Neural cell (in vitro differentiated cells): ENCODE results near the gene ADAMTSL2. TPM values are rescaled to one million over a fixed set of nuclear protein-coding genes. Genes with fewer than 3 reads are reported as not detected.

Source experiments
- H2AFZ ChIP-seq: fragments of 200-600, 300-800 bp; sonication (generic), shearing (Covaris generic); 2 replicates; pipeline ENCODE4 v1.6.0; 2014; ENCODE audit warnings: low read depth, mild to moderate bottlenecking, antibody characterized with exemption, low read length, moderate library complexity
- H3F3A ChIP-seq: fragments of 200-600 bp; shearing (Covaris generic); 2 replicates; pipeline ENCODE4 v1.6.1; 2016; ENCODE audit warnings: mild to moderate bottlenecking, moderate library complexity, mixed read lengths, antibody characterized with exemption, low read length; ENCODE audit not compliant: insufficient read depth, poor library complexity, severe bottlenecking
- H3K27ac ChIP-seq: fragments of 200-600, 300-800 bp; sonication (generic), shearing (Covaris generic); 2 replicates; pipeline ENCODE4 v1.5.1; 2014; ENCODE audit warnings: mild to moderate bottlenecking, low read length, moderate library complexity
- H3K27me3 ChIP-seq: fragments of 300-800, 200-600 bp; sonication (generic), shearing (Covaris generic); 2 replicates; pipeline ENCODE4 v1.6.0; 2014; ENCODE audit warnings: mild to moderate bottlenecking, low read depth, low read length, moderate library complexity; ENCODE audit not compliant: insufficient read depth
- H3K36me3 ChIP-seq: fragments of 300-800, 200-600 bp; sonication (generic), shearing (Covaris generic); 2 replicates; pipeline ENCODE4 v1.5.1; 2014; ENCODE audit warnings: mild to moderate bottlenecking, antibody characterized with exemption, low read length, moderate library complexity; ENCODE audit not compliant: insufficient read depth
- H3K4me2 ChIP-seq: fragments of 300-800, 200-600 bp; sonication (generic), shearing (Covaris generic); 2 replicates; pipeline ENCODE4 v1.6.0; 2014; ENCODE audit warnings: mild to moderate bottlenecking, low read length
- H3K4me3 ChIP-seq: fragments of 300-800, 200-600 bp; sonication (generic), shearing (Covaris generic); 2 replicates; pipeline ENCODE4 v1.5.1; 2014; ENCODE audit warnings: mild to moderate bottlenecking, low read length, moderate library complexity
- H3K79me2 ChIP-seq: fragments of 200-600 bp; shearing (Covaris generic); replicated peaks from 2 replicates; pipeline ENCODE4 v1.6.0; 2014; ENCODE audit warnings: mild to moderate bottlenecking, low read length, moderate library complexity; ENCODE audit not compliant: insufficient read depth
- H3K9ac ChIP-seq: fragments of 300-800, 200-600 bp; sonication (generic), shearing (Covaris generic); 2 replicates; pipeline ENCODE4 v1.6.1; 2016; ENCODE audit warnings: mild to moderate bottlenecking, low read length, mixed read lengths
- H3K9me2 ChIP-seq: fragments of 200-600 bp; shearing (Covaris generic); 2 replicates; pipeline ENCODE4 v1.6.1; 2016; ENCODE audit warnings: mild to moderate bottlenecking, low read length, mixed read lengths; ENCODE audit not compliant: insufficient read depth
- H3K9me3 ChIP-seq: fragments of 200-600, 300-800 bp; sonication (generic), shearing (Covaris generic); 2 replicates; pipeline ENCODE4 v1.6.1; 2016; ENCODE audit warnings: mild to moderate bottlenecking, mixed run types, low read length, moderate library complexity, mixed read lengths
- H4K20me1 ChIP-seq: fragments of 200-600 bp; shearing (Covaris generic); 2 replicates; pipeline ENCODE4 v1.6.1; 2016; ENCODE audit warnings: mild to moderate bottlenecking, mixed run types; ENCODE audit not compliant: insufficient read depth
- EP300 ChIP-seq: fragments of 450-650 bp; conservative IDR thresholded peaks from 2 replicates; pipeline ENCODE4 v1.6.1; 2014; ENCODE audit warnings: antibody characterized with exemption, mild to moderate bottlenecking, moderate library complexity; ENCODE audit not compliant: poor library complexity, severe bottlenecking
- EZH2 ChIP-seq: fragments of 200-600, 300-800 bp; shearing (Covaris generic), sonication (generic); IDR thresholded peaks from 2 replicates; pipeline ENCODE4 v1.6.1; 2014; ENCODE audit warnings: antibody characterized with exemption, low read length, borderline replicate concordance, mild to moderate bottlenecking; ENCODE audit not compliant: insufficient read depth, poor library complexity, severe bottlenecking
- MXI1 ChIP-seq: fragments of 450-650 bp; conservative IDR thresholded peaks from 2 replicates; pipeline ENCODE4 v1.6.1; 2014; ENCODE audit warnings: antibody characterized with exemption, mild to moderate bottlenecking; ENCODE audit not compliant: poor library complexity, severe bottlenecking
- POLR2AphosphoS5 ChIP-seq: IDR thresholded peaks from 2 replicates; pipeline ENCODE4 v1.6.1; 2012
- RAD21 ChIP-seq: fragments of 450-650 bp; conservative IDR thresholded peaks from 2 replicates; pipeline ENCODE4 v1.6.1; 2014; ENCODE audit warnings: antibody characterized with exemption, mild to moderate bottlenecking, moderate library complexity
- SMC3 ChIP-seq: fragments of 450-650 bp; conservative IDR thresholded peaks from 2 replicates; pipeline ENCODE4 v1.6.1; 2014; ENCODE audit warnings: antibody characterized with exemption, mild to moderate bottlenecking, moderate library complexity; ENCODE audit not compliant: poor library complexity
- TAF1 ChIP-seq: IDR thresholded peaks from 2 replicates; pipeline ENCODE4 v1.6.1; 2012; ENCODE audit warnings: low read depth
- polyA plus RNA-seq: library from polyadenylated mRNA; depleted of rRNA; stranded (reverse); fragments of >200 nt; gene quantifications from 2 replicates; pipeline ENCODE4 v1.2.3, GENCODE V29; 2014
- TF ChIP-seq, protein P1 (sequence below): fragments of 450-650 bp; IDR thresholded peaks from 2 replicates; pipeline ENCODE4 v1.5.1; 2014; ENCODE audit warnings: antibody characterized with exemption, mild to moderate bottlenecking, moderate library complexity; ENCODE audit not compliant: poor library complexity, severe bottlenecking
- TF ChIP-seq, protein P2 (sequence below): IDR thresholded peaks from 2 replicates; pipeline ENCODE4 v1.6.1; 2012; ENCODE audit warnings: borderline replicate concordance

Gene ADAMTSL2
- polyA plus RNA-seq, 1 donor from 2014 or later = 0.85 TPM

GRCh38 chr9:133507246-133507965 lies 27.1 kb upstream of the ADAMTSL2 start:
- no peaks in the 10 kb centered on the region for H3K27me3 ChIP-seq
- TF ChIP-seq, protein P1, sequence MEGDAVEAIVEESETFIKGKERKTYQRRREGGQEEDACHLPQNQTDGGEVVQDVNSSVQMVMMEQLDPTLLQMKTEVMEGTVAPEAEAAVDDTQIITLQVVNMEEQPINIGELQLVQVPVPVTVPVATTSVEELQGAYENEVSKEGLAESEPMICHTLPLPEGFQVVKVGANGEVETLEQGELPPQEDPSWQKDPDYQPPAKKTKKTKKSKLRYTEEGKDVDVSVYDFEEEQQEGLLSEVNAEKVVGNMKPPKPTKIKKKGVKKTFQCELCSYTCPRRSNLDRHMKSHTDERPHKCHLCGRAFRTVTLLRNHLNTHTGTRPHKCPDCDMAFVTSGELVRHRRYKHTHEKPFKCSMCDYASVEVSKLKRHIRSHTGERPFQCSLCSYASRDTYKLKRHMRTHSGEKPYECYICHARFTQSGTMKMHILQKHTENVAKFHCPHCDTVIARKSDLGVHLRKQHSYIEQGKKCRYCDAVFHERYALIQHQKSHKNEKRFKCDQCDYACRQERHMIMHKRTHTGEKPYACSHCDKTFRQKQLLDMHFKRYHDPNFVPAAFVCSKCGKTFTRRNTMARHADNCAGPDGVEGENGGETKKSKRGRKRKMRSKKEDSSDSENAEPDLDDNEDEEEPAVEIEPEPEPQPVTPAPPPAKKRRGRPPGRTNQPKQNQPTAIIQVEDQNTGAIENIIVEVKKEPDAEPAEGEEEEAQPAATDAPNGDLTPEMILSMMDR = no peak
- no peak for TF ChIP-seq POLR2AphosphoS5
- TF ChIP-seq RAD21 = no peak
- TF ChIP-seq, protein P2, sequence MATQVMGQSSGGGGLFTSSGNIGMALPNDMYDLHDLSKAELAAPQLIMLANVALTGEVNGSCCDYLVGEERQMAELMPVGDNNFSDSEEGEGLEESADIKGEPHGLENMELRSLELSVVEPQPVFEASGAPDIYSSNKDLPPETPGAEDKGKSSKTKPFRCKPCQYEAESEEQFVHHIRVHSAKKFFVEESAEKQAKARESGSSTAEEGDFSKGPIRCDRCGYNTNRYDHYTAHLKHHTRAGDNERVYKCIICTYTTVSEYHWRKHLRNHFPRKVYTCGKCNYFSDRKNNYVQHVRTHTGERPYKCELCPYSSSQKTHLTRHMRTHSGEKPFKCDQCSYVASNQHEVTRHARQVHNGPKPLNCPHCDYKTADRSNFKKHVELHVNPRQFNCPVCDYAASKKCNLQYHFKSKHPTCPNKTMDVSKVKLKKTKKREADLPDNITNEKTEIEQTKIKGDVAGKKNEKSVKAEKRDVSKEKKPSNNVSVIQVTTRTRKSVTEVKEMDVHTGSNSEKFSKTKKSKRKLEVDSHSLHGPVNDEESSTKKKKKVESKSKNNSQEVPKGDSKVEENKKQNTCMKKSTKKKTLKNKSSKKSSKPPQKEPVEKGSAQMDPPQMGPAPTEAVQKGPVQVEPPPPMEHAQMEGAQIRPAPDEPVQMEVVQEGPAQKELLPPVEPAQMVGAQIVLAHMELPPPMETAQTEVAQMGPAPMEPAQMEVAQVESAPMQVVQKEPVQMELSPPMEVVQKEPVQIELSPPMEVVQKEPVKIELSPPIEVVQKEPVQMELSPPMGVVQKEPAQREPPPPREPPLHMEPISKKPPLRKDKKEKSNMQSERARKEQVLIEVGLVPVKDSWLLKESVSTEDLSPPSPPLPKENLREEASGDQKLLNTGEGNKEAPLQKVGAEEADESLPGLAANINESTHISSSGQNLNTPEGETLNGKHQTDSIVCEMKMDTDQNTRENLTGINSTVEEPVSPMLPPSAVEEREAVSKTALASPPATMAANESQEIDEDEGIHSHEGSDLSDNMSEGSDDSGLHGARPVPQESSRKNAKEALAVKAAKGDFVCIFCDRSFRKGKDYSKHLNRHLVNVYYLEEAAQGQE = no peak
- no peak for TF ChIP-seq TAF1
- TF ChIP-seq SMC3 = no peak
- TF ChIP-seq MXI1 = no peak
- no peak for TF ChIP-seq EP300
- no peak for TF ChIP-seq EZH2
- H4K20me1 ChIP-seq = no peaks in the 10 kb centered on the region
- H3K4me2 ChIP-seq = no peak overlapping the region
- H3K9me2 ChIP-seq = no peaks in the 10 kb centered on the region
- no peak overlapping the region for H3K4me3 ChIP-seq
- H3K36me3 ChIP-seq = no peaks in the 10 kb centered on the region
- H3K27ac ChIP-seq = no peak overlapping the region
- no peak overlapping the region for H3K9ac ChIP-seq
- no peaks in the 10 kb centered on the region for H3K9me3 ChIP-seq
- H3F3A ChIP-seq = no peaks in the 10 kb centered on the region
- H3K79me2 ChIP-seq = no peaks in the 10 kb centered on the region
- no peak overlapping the region for H2AFZ ChIP-seq

DNA sequence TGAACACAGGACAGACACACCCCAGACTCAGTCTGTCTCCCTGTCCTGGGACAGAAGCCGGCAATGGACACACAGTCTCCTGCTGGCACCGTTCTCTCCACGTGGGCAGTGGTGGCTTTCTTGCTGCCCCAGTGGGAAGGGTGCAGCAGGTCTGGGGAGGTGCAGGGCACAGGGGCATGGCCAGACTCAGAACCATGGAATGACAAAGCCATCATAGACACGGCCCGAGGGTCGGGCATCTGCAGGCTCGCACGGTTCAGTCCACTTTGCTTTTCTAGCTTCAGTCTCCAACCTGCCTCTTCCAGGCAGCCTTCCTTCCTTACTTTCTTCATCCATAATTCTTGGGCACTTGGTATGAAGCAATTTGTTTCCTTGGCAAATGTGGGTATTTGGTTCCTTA lies 26.5 kb upstream of the ADAMTSL2 start:
- Histone ChIP-seq H3F3A (no peaks in the 10 kb centered on the region), H3K27ac (no peak overlapping the region), H3K79me2 (no peaks in the 10 kb centered on the region), H4K20me1 (no peaks in the 10 kb centered on the region), H3K9ac (no peak overlapping the region), H3K9me3 (no peaks in the 10 kb centered on the region), H3K27me3 (no peaks in the 10 kb centered on the region), H3K9me2 (no peaks in the 10 kb centered on the region), H3K4me2 (no peak overlapping the region), H2AFZ (no peak overlapping the region), H3K4me3 (no peak overlapping the region), H3K36me3 (no peaks in the 10 kb centered on the region)
- TF ChIP-seq POLR2AphosphoS5 (no peak), TAF1 (no peak), EZH2 (no peak), EP300 (no peak), MXI1 (no peak), SMC3 (no peak), RAD21 (no peak)
- TF ChIP-seq, protein P2 = no peak
- TF ChIP-seq, protein P1 = no peak
